Measurements from ENCODE around the gene BMP6. TPM values are rescaled to one million over a fixed set of nuclear protein-coding genes. Genes with fewer than 3 reads are reported as not detected.

BMP6 gene
- total RNA-seq, 1 donor from 2014 or later: 3.2 TPM

- TF ChIP-seq POLR2A (IDR thresholded peaks at IDR 0.05): no peak
- no peak for TF ChIP-seq POLR2AphosphoS5 (IDR thresholded peaks at IDR 0.05; ENCODE audit: insufficient read depth in 1 of 2, low read depth in 1 of 2)
- TF ChIP-seq CTCF (IDR thresholded peaks at IDR 0.05): no peak
- peaks cover 0 to 37% of the 10 kb centered on the region in 2 donors for H3K36me3 ChIP-seq
- no peaks in the 10 kb centered on the region for H3K27me3 ChIP-seq
- intact Hi-C loops (cut with DNase I): no loop called here
- H3K9me3 ChIP-seq: no peaks in the 10 kb centered on the region
- H3K27ac ChIP-seq: no peak overlapping the region
- no peaks in the 10 kb centered on the region for H3K4me1 ChIP-seq
- no peak for DNase-seq (ENCODE audit: extremely low spot score in 2 of 2)
- no peak overlapping the region for H3K4me3 ChIP-seq
These were observed 154.2 kb downstream of the BMP6 start for GRCh38 chr6:7879980-7880717.

- no peak overlapping the region for H3K27ac ChIP-seq
- no peak for DNase-seq (ENCODE audit: extremely low spot score in 2 of 2)
- peaks cover 0 to 41% of the 10 kb centered on the region in 2 donors for H3K36me3 ChIP-seq
- H3K9me3 ChIP-seq: no peaks in the 10 kb centered on the region
- H3K4me3 ChIP-seq: no peak overlapping the region
- no peaks in the 10 kb centered on the region for H3K4me1 ChIP-seq
- no peak for TF ChIP-seq POLR2A (IDR thresholded peaks at IDR 0.05)
- no peak for TF ChIP-seq POLR2AphosphoS5 (IDR thresholded peaks at IDR 0.05; ENCODE audit: insufficient read depth in 1 of 2, low read depth in 1 of 2)
- TF ChIP-seq CTCF (IDR thresholded peaks at IDR 0.05): no peak
- intact Hi-C loops (cut with DNase I): no loop called here
- H3K27me3 ChIP-seq: no peaks in the 10 kb centered on the region
These were observed 154.8 kb downstream of the BMP6 start for GRCh38 chr6:7880718-7881107.

- TF ChIP-seq POLR2A (IDR thresholded peaks at IDR 0.05) (no peak), POLR2AphosphoS5 (IDR thresholded peaks at IDR 0.05; ENCODE audit: insufficient read depth in 1 of 2, low read depth in 1 of 2) (no peak), CTCF (IDR thresholded peaks at IDR 0.05) (no peak)
- DNase-seq (ENCODE audit: extremely low spot score in 2 of 2): no peak
- H3K27ac ChIP-seq: no peak overlapping the region
- intact Hi-C loops (cut with DNase I): no loop called here
- no peaks in the 10 kb centered on the region for H3K9me3 ChIP-seq
- H3K4me1 ChIP-seq: no peaks in the 10 kb centered on the region
- no peak overlapping the region for H3K4me3 ChIP-seq
- peaks cover 0 to 52% of the 10 kb centered on the region in 2 donors for H3K36me3 ChIP-seq
- H3K27me3 ChIP-seq: no peaks in the 10 kb centered on the region
These were observed 156.0 kb downstream of the BMP6 start for GRCh38 chr6:7881765-7882500.

GRCh38 chr6:7882505-7883257, 156.8 kb downstream of the BMP6 start:
- intact Hi-C loops (cut with DNase I): no loop called here
- TF ChIP-seq CTCF (IDR thresholded peaks at IDR 0.05) (no peak), POLR2A (IDR thresholded peaks at IDR 0.05) (no peak), POLR2AphosphoS5 (IDR thresholded peaks at IDR 0.05; ENCODE audit: insufficient read depth in 1 of 2, low read depth in 1 of 2) (no peak)
- Histone ChIP-seq H3K4me3 (no peak overlapping the region), H3K27ac (no peak overlapping the region), H3K27me3 (no peaks in the 10 kb centered on the region), H3K36me3 (peaks cover 0 to 59% of the 10 kb centered on the region in 2 donors), H3K4me1 (no peaks in the 10 kb centered on the region), H3K9me3 (no peaks in the 10 kb centered on the region)
- DNase-seq (ENCODE audit: extremely low spot score in 2 of 2): no peak

Data from vagina (tissue), 2 donors.